Esophagus muscularis mucosa (tissue), 4 donors: ENCODE results near the gene INCENP. TPM values are rescaled to one million over a fixed set of nuclear protein-coding genes. Genes with fewer than 3 reads are reported as not detected.

Source experiments
- DNase-seq: peaks from one replicate; pipeline ENCODE4 v3.0.0-alpha.2; 2017; ENCODE audit errors: extremely low spot score
- H3K27ac ChIP-seq, 4 donors: fragments of 200-600 bp; sonication (generic); replicated peaks in 1 of 4; 1 replicate in 3 of 4; 2 replicates in 1 of 4; pipeline ENCODE4 v1.5.1; 2016 to 2019; ENCODE audit warnings: mild to moderate bottlenecking in 1 of 4
- H3K27me3 ChIP-seq, 4 donors: fragments of 200-600 bp; sonication (generic); one replicate each; pipeline versions ENCODE4 v1.5.1 to v1.6.0; 2016 to 2019
- H3K36me3 ChIP-seq, 4 donors: fragments of 200-600 bp; sonication (generic); one replicate each; pipeline ENCODE4 v1.5.1; 2016 to 2019
- H3K4me1 ChIP-seq, 4 donors: fragments of 200-600 bp; sonication (generic); one replicate each; pipeline ENCODE4 v1.5.1; 2016 to 2019
- H3K4me3 ChIP-seq, 4 donors: fragments of 200-600 bp; sonication (generic); 1 replicate in 2 of 4; 2 replicates in 2 of 4; pipeline ENCODE4 v1.5.1; 2016 to 2019; ENCODE audit warnings: mild to moderate bottlenecking in 4 of 4, moderate library complexity in 1 of 4
- H3K9me3 ChIP-seq, 4 donors: fragments of 200-600 bp; sonication (generic); 1 replicate in 3 of 4; 2 replicates in 1 of 4; pipeline ENCODE4 v1.5.1; 2016 to 2019
- CTCF ChIP-seq, 3 experiments: fragments of 200-600 bp in 2 of 3; fragments of 450-650 bp in 1 of 3; sonication (generic) in 2 of 3; IDR thresholded peaks; one replicate each; pipeline ENCODE4 v1.5.1; 2017 to 2019; ENCODE audit warnings: antibody characterized with exemption in 3 of 3, mild to moderate bottlenecking in 2 of 3, moderate library complexity in 1 of 3
- EP300 ChIP-seq: sonication (generic); formaldehyde crosslinking; IDR thresholded peaks from one replicate; pipeline ENCODE4 v1.6.1; 2017; ENCODE audit warnings: antibody characterized with exemption
- POLR2A ChIP-seq: fragments of 450-650 bp; IDR thresholded peaks from one replicate; pipeline ENCODE4 v1.6.1; 2017; ENCODE audit warnings: antibody characterized with exemption, moderate library complexity, mild to moderate bottlenecking, low read depth
- POLR2AphosphoS5 ChIP-seq, 2 donors: sonication (generic); formaldehyde crosslinking; IDR thresholded peaks; one replicate each; pipeline ENCODE4 v1.6.1; 2017; ENCODE audit warnings: antibody characterized with exemption in 2 of 2
- WGBS: methylation state at CpG from one replicate; pipeline ENCODE4 v1.1.5; 2018; 5-methylcytosine and 5-hydroxymethylcytosine counted together
- intact Hi-C: fragments of 100-400 bp; cut with DNase I; formaldehyde crosslinking; loops from one replicate; pipeline ENCODE4 v1.15.1; 2023
- total RNA-seq, 4 donors: library from RNA; depleted of rRNA; stranded (reverse); fragments of >200 nt; gene quantifications; one replicate each; pipeline versions ENCODE4 v1.1.0 to v1.2.1, GENCODE V29; 2016

INCENP gene
- total RNA-seq, 4 donors from 2014 or later: 13.8 to 20.3 (median 16.0) TPM

DNA sequence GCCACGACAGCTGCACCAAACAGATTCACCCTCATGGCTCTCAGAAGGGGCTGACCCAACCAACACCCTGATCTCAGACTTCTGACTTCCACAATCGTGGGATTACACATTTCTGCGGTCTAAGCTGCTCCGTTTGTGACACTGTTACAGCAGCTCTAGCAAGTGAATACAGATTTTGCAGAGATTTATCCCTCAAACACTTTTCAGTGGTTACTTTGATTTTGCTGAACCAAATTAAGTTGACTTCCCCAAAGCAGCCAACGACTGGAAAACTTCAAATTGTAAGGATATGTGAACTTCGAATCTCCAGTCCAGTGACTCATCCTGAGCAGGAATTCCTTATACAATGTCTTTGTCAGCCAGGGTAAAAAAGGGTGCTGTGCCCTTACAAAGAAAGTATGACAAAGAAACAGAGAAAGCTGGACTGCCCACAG is 14.8 kb upstream of the INCENP start:
- intact Hi-C loops: loop anchor here (5.0 kb wide), 3 partner anchors 212 to 362 kb away; no protein-coding TSS in a partner anchor
- no peak overlapping the region for H3K4me3 ChIP-seq
- 57% methylated on average over 6 of the region's 6 CpGs for WGBS

DNA sequence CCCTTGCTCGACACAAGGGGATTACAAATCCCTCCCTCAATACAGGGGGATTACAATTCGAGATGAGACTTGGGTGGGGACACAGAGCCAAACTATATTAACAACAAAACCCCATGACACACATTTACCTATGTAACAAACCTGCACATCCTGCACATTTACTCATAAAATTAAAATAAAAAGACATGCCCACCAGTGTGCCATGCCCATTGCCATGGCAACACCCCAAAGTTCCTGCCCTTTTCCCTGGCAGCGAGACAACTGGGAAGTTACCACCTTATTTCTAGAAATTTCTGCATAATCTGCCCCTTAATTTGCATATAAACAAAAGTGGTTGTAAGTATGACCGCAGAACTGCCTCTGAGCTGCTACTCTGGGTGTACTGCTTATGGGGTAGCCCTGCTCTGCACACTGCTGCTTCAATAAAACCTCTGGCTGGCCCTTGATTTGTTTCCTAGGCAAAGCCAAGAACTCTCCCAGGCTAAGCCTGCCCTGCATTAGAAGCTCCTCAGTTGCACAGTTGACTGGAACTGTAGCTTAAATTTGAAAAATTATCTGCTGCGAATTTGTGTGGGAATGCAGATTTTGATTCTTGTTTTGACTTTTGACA is 8.6 kb upstream of the INCENP start:
- WGBS: 82% methylated on average over 5 of the region's 5 CpGs
- Histone ChIP-seq H3K36me3 (no peaks in the 10 kb centered on the region), H3K27ac (no peak overlapping the region), H3K27me3 (no peaks in the 10 kb centered on the region), H3K4me3 (no peak overlapping the region), H3K9me3 (peaks cover 0 to 7% (median 2%) of the 10 kb centered on the region in 4 donors), H3K4me1 (peaks cover 0 to 12% (median 7%) of the 10 kb centered on the region in 4 donors)
- DNase-seq: no peak
- TF ChIP-seq POLR2A (no peak), POLR2AphosphoS5 (IDR thresholded peaks at IDR 0.05) (no peak)
- intact Hi-C loops: no loop called here

More for the DNA sequence above, 14.8 kb upstream of the INCENP start:
- no peaks in the 10 kb centered on the region for H3K36me3 ChIP-seq
- H3K27me3 ChIP-seq: no peaks in the 10 kb centered on the region
- H3K27ac ChIP-seq: no peak overlapping the region
- no peak for TF ChIP-seq POLR2AphosphoS5 (IDR thresholded peaks at IDR 0.05)
- TF ChIP-seq POLR2A: no peak
- TF ChIP-seq EP300: no peak
- TF ChIP-seq CTCF (IDR thresholded peaks at IDR 0.05): no peak
- DNase-seq: no peak
- peaks cover 21 to 46% (median 33%) of the 10 kb centered on the region in 4 donors for H3K4me1 ChIP-seq
- H3K9me3 ChIP-seq: no peaks in the 10 kb centered on the region

DNA sequence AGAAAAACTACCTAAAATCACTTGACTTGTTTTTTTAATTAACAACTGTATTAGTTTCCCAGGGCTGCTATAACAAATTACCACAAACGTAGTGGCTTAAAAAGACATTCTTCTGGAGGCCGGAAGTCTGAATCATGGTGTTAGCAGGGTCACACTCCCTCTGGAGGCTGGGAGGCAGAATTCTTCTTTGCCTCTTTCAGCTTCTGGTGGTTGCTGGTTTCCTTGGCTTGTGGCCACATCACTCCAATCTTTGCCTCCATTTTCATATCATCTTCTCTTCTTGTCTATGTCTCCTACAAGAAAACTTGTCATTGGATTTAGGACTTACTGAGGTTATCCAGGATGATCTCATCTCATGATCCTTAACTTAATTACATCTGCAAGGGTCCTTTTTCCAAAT is 7.4 kb upstream of the INCENP start:
- 85% methylated on average over 2 of the region's 2 CpGs for WGBS
- Histone ChIP-seq H3K36me3 (no peaks in the 10 kb centered on the region), H3K9me3 (peaks cover 0 to 7% (median 2%) of the 10 kb centered on the region in 4 donors), H3K27me3 (no peaks in the 10 kb centered on the region), H3K27ac (no peak overlapping the region), H3K4me3 (no peak overlapping the region), H3K4me1 (peaks cover 0 to 12% (median 7%) of the 10 kb centered on the region in 4 donors)
- intact Hi-C loops: no loop called here
- DNase-seq: no peak
- TF ChIP-seq POLR2A (no peak), CTCF (IDR thresholded peaks at IDR 0.05) (no peak), POLR2AphosphoS5 (IDR thresholded peaks at IDR 0.05) (no peak), EP300 (no peak)

DNA sequence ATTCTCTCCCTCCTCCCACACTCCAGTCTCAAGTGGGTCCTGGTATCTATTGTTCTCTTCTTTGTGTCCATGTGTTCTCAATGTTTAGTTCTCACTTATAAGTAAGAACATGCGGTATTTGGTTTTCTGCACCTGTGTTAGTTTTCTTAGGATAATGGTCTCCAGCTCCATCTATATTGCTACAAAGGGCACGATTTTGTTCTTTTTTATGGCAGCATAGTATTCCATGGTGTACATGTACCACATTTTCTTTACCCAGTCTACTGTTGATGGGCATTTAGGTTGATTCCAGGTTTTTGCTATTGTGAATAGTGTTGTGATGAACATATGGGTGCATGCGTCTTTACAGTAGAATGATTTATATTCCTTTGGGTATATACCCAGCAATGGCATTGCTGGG is 4.2 kb upstream of the INCENP start:
- no peaks in the 10 kb centered on the region for H3K27me3 ChIP-seq
- intact Hi-C loops: no loop called here
- TF ChIP-seq EP300 (no peak), POLR2A (no peak), CTCF (IDR thresholded peaks at IDR 0.05) (no peak), POLR2AphosphoS5 (IDR thresholded peaks at IDR 0.05) (no peak)
- H3K36me3 ChIP-seq: no peaks in the 10 kb centered on the region
- H3K27ac ChIP-seq: no peak overlapping the region
- WGBS: 88% methylated on average over 3 of the region's 3 CpGs
- peaks cover 2 to 7% (median 5%) of the 10 kb centered on the region in 4 donors for H3K4me1 ChIP-seq
- peaks cover 0 to 7% (median 2%) of the 10 kb centered on the region in 4 donors for H3K9me3 ChIP-seq
- no peak for DNase-seq
- no peak overlapping the region for H3K4me3 ChIP-seq

DNA sequence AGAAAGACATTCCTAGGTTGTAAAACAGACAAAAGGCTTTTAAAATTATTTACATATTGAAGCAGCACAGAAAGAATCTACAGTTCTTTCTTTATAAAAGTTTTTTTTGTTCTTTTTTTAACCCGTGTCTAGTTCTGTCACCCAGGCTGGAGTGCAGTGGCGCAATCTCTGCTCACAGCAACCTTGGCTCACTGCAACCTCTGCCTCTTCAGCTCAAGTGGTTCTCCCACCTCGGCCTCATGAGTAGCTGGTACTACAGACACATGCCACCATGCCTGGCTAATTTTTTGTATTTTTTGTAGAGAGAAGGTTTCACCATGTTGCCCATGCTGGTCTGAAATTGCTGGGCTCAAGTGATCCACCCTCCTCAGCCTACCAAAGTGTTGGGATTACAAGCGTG is 3.8 kb upstream of the INCENP start:
- Histone ChIP-seq H3K4me1 (peaks cover 7 to 12% (median 10%) of the 10 kb centered on the region in 4 donors), H3K27ac (no peak overlapping the region), H3K27me3 (no peaks in the 10 kb centered on the region), H3K4me3 (no peak overlapping the region), H3K36me3 (no peaks in the 10 kb centered on the region), H3K9me3 (peaks cover 0 to 7% (median 2%) of the 10 kb centered on the region in 4 donors)
- WGBS: 88% methylated on average over 4 of the region's 4 CpGs
- no peak for TF ChIP-seq POLR2AphosphoS5 (IDR thresholded peaks at IDR 0.05)
- no peak for TF ChIP-seq POLR2A
- no peak for TF ChIP-seq EP300
- no peak for TF ChIP-seq CTCF (IDR thresholded peaks at IDR 0.05)
- intact Hi-C loops: no loop called here
- no peak for DNase-seq
